ENCODE results near the gene C5orf15. TPM values are rescaled to one million over a fixed set of nuclear protein-coding genes. Genes with fewer than 3 reads are reported as not detected.
A peak's percentile ranks its signal among the peaks of the same experiment; 100 is the strongest.

The C5orf15 gene
- 196 and 216 TPM in 2 replicates for total RNA-seq (2014; rRNA removed; shearing (Covaris generic))

GRCh38 chr5:133968204-133968980, at the start of gene C5orf15:
Gene C5orf15, minus strand, starts transcription at chr5:133968625. Its CDS starts 41 bp downstream, at chr5:133968584.
- peak; percentile 97 for DNase-seq (ENCODE audit: low read depth)

GRCh38 chr5:134008266-134008749, 39.9 kb upstream of the C5orf15 start:
- DNase-seq (ENCODE audit: low read depth), result no peak

GRCh38 chr5:134007581-134008265, 39.3 kb upstream of the C5orf15 start:
- peak; percentile 13 for DNase-seq (ENCODE audit: low read depth)

- DNase-seq (ENCODE audit: low read depth), result no peak
These were observed 37.7 kb upstream of the C5orf15 start for GRCh38 chr5:134006115-134006514.

GRCh38 chr5:134005417-134006061, 37.1 kb upstream of the C5orf15 start:
- DNase-seq (ENCODE audit: low read depth), result no peak

GRCh38 chr5:134004626-134005416, 36.4 kb upstream of the C5orf15 start, which contains the start of gene VDAC1:
Gene VDAC1, minus strand, starts transcription at chr5:134004975. Its CDS starts 11,963 bp downstream, at chr5:133993012.
- DNase-seq (ENCODE audit: low read depth), result peak; percentile 86

- DNase-seq (ENCODE audit: low read depth), result peak; percentile 41
These were observed 35.6 kb upstream of the C5orf15 start for GRCh38 chr5:134003817-134004625.

GRCh38 chr5:134003064-134003816, 34.8 kb upstream of the C5orf15 start:
- DNase-seq (ENCODE audit: low read depth), result peak; percentile 11

- no peak for DNase-seq (ENCODE audit: low read depth)
These were observed 33.7 kb upstream of the C5orf15 start for GRCh38 chr5:134001938-134002731.

GRCh38 chr5:134000696-134001453, 32.5 kb upstream of the C5orf15 start:
- no peak for DNase-seq (ENCODE audit: low read depth)

- no peak for DNase-seq (ENCODE audit: low read depth)
These were observed 31.7 kb upstream of the C5orf15 start for GRCh38 chr5:134000091-134000511.

GRCh38 chr5:133998807-133999206, 30.4 kb upstream of the C5orf15 start:
- no peak for DNase-seq (ENCODE audit: low read depth)

- no peak for DNase-seq (ENCODE audit: low read depth)
These were observed 29.6 kb upstream of the C5orf15 start for GRCh38 chr5:133998042-133998441.

- DNase-seq (ENCODE audit: low read depth), result no peak
These were observed 28.3 kb upstream of the C5orf15 start for GRCh38 chr5:133996683-133997252.

GRCh38 chr5:133995883-133996563, 27.6 kb upstream of the C5orf15 start:
- DNase-seq (ENCODE audit: low read depth), result no peak

- peak; percentile 23 for DNase-seq (ENCODE audit: low read depth)
These were observed 26.9 kb upstream of the C5orf15 start for GRCh38 chr5:133995341-133995740.

GRCh38 chr5:133994990-133995333, 26.5 kb upstream of the C5orf15 start:
- DNase-seq (ENCODE audit: low read depth), result no peak

All from M059J (cell line).